CD8-positive, alpha-beta memory T cell (primary cell): ENCODE data around the gene EFCAB6. TPM values are rescaled to one million over a fixed set of nuclear protein-coding genes. Genes with fewer than 3 reads are reported as not detected.

ENCODE experiments used
- CTCF ChIA-PET: fragments of 350-600 bp; sonication (Branson Sonifier 250); formaldehyde crosslinking; loops from one replicate; lab custom pipeline; 2021; ENCODE audit warnings: antibody characterized with exemption; lab: Charles Lee
- POLR2A ChIA-PET: fragments of 350-600 bp; sonication (Branson Sonifier 250); formaldehyde crosslinking; loops from one replicate; lab custom pipeline; 2021; ENCODE audit warnings: antibody characterized with exemption; lab: Charles Lee
- DNase-seq, 5 donors: peaks; one replicate each; pipeline versions ENCODE4 v3.0.0 to v3.0.0-alpha.2; 2020 to 2022; ENCODE audit warnings: mixed read lengths in 1 of 5
- H3K27ac ChIP-seq: one replicate; pipeline ENCODE4 v1.7.0; 2013; ENCODE audit warnings: low read depth, mild to moderate bottlenecking, low read length, moderate library complexity
- H3K27me3 ChIP-seq: 2 replicates; pipeline ENCODE4 v1.7.0; 2013; ENCODE audit warnings: low read length, mild to moderate bottlenecking; ENCODE audit not compliant: insufficient read depth, poor library complexity, severe bottlenecking
- H3K36me3 ChIP-seq: 2 replicates; pipeline ENCODE4 v1.7.0; 2013; ENCODE audit warnings: mild to moderate bottlenecking, low read length, moderate library complexity; ENCODE audit not compliant: insufficient read depth
- H3K4me1 ChIP-seq: 2 replicates; pipeline ENCODE4 v1.7.0; 2013; ENCODE audit warnings: mild to moderate bottlenecking, low read length, moderate library complexity; ENCODE audit not compliant: insufficient read depth
- H3K4me3 ChIP-seq: 2 replicates; pipeline ENCODE4 v1.7.0; 2013; ENCODE audit warnings: mild to moderate bottlenecking, low read length
- H3K9me3 ChIP-seq: 2 replicates; pipeline ENCODE4 v1.7.0; 2013; ENCODE audit warnings: mild to moderate bottlenecking, low read length
- H3K27ac Mint-ChIP-seq, 8 donors: one replicate each; pipeline ENCODE4 v1.8.0; 2020 to 2021; ENCODE audit warnings: mixed read lengths in 8 of 8, mild to moderate bottlenecking in 6 of 8, inconsistent platforms in 3 of 8, moderate library complexity in 3 of 8
- H3K27me3 Mint-ChIP-seq, 2 donors: one replicate each; pipeline ENCODE4 v1.8.0; 2020 to 2021; ENCODE audit warnings: mixed read lengths in 2 of 2, mild to moderate bottlenecking in 1 of 2, moderate library complexity in 1 of 2
- H3K36me3 Mint-ChIP-seq, 3 donors: one replicate each; pipeline ENCODE4 v1.8.0; 2020 to 2021; ENCODE audit warnings: mixed read lengths in 3 of 3, inconsistent platforms in 1 of 3, mild to moderate bottlenecking in 1 of 3
- H3K4me1 Mint-ChIP-seq, 3 donors: one replicate each; pipeline ENCODE4 v1.8.0; 2020 to 2021; ENCODE audit warnings: mixed read lengths in 3 of 3, inconsistent platforms in 1 of 3, mild to moderate bottlenecking in 1 of 3
- H3K4me3 Mint-ChIP-seq, 7 donors: one replicate each; pipeline ENCODE4 v1.8.0; 2020 to 2021; ENCODE audit warnings: mixed read lengths in 7 of 7, mild to moderate bottlenecking in 6 of 7, moderate library complexity in 4 of 7, inconsistent platforms in 2 of 7
- H3K9me3 Mint-ChIP-seq, 5 donors: one replicate each; pipeline ENCODE4 v1.8.0; 2020 to 2022; ENCODE audit warnings: mixed read lengths in 5 of 5, mild to moderate bottlenecking in 3 of 5, moderate library complexity in 2 of 5, inconsistent platforms in 1 of 5
- polyA plus RNA-seq: library from polyadenylated mRNA; unstranded; fragments of 300-500 nt; fragmentation: Illumina TruSeq; gene quantifications from one replicate; pipeline ENCODE4 v1.2.3, GENCODE V29; 2021
- total RNA-seq, 2 experiments: library from RNA; stranded (reverse); gene quantifications; one replicate each; pipeline ENCODE4 v1.2.3, GENCODE V29; 2021

EFCAB6 gene
- total and polyA plus RNA-seq, 3 experiments from 2014 or later: 0.22 to 0.72 (median 0.64) TPM

GRCh38 chr22:43749473-43749872 lies 62.6 kb downstream of the EFCAB6 start:
- no peak for DNase-seq
- H3K27me3 ChIP-seq: no peaks in the 10 kb centered on the region
- H3K9me3 ChIP-seq: no peaks in the 10 kb centered on the region
- no peaks in the 10 kb centered on the region for H3K4me1 ChIP-seq
- POLR2A ChIA-PET: no interaction called here
- H3K27ac ChIP-seq: no peak overlapping the region
- no peaks in the 10 kb centered on the region for H3K36me3 Mint-ChIP-seq
- H3K36me3 ChIP-seq: no peaks in the 10 kb centered on the region
- no peaks in the 10 kb centered on the region for H3K9me3 Mint-ChIP-seq
- peaks cover 8 to 54% of the 10 kb centered on the region in 2 donors for H3K27me3 Mint-ChIP-seq
- CTCF ChIA-PET: no interaction called here
- no peak overlapping the region for H3K4me3 Mint-ChIP-seq
- no peak overlapping the region for H3K4me3 ChIP-seq
- no peak overlapping the region for H3K27ac Mint-ChIP-seq
- H3K4me1 Mint-ChIP-seq: no peaks in the 10 kb centered on the region

- CTCF ChIA-PET: no interaction called here
These were observed 64.2 kb downstream of the EFCAB6 start for GRCh38 chr22:43747877-43748276.

GRCh38 chr22:43747058-43747457 lies 65.0 kb downstream of the EFCAB6 start:
- ChIA-PET POLR2A (no interaction called here), CTCF (no interaction called here)
- H3K4me1 ChIP-seq: no peaks in the 10 kb centered on the region
- H3K4me3 ChIP-seq: no peak overlapping the region
- no peaks in the 10 kb centered on the region for H3K9me3 ChIP-seq
- Mint-ChIP-seq H3K4me3 (no peak overlapping the region), H3K4me1 (no peaks in the 10 kb centered on the region), H3K27me3 (peaks cover 9 to 53% of the 10 kb centered on the region in 2 donors), H3K27ac (no peak overlapping the region), H3K9me3 (no peaks in the 10 kb centered on the region), H3K36me3 (peaks cover 0 to 2% (median 0%) of the 10 kb centered on the region in 3 donors)
- no peak for DNase-seq
- no peaks in the 10 kb centered on the region for H3K27me3 ChIP-seq
- H3K27ac ChIP-seq: no peak overlapping the region
- H3K36me3 ChIP-seq: no peaks in the 10 kb centered on the region

More at GRCh38 chr22:43747877-43748276, 64.2 kb downstream of the EFCAB6 start:
- no peaks in the 10 kb centered on the region for H3K27me3 ChIP-seq
- DNase-seq: no peak
- H3K27me3 Mint-ChIP-seq: peaks cover 9 to 60% of the 10 kb centered on the region in 2 donors
- H3K36me3 Mint-ChIP-seq: peaks cover 0 to 2% (median 0%) of the 10 kb centered on the region in 3 donors
- no peak overlapping the region for H3K27ac Mint-ChIP-seq
- H3K27ac ChIP-seq: no peak overlapping the region
- H3K9me3 Mint-ChIP-seq: no peaks in the 10 kb centered on the region
- no peaks in the 10 kb centered on the region for H3K4me1 ChIP-seq
- H3K4me1 Mint-ChIP-seq: no peaks in the 10 kb centered on the region
- POLR2A ChIA-PET: no interaction called here
- H3K9me3 ChIP-seq: no peaks in the 10 kb centered on the region
- H3K4me3 ChIP-seq: no peak overlapping the region
- H3K4me3 Mint-ChIP-seq: no peak overlapping the region
- H3K36me3 ChIP-seq: no peaks in the 10 kb centered on the region

- ChIA-PET POLR2A (no interaction called here), CTCF (no interaction called here)
- Histone ChIP-seq H3K36me3 (no peaks in the 10 kb centered on the region), H3K4me3 (no peak overlapping the region), H3K9me3 (no peaks in the 10 kb centered on the region), H3K27me3 (no peaks in the 10 kb centered on the region), H3K4me1 (no peaks in the 10 kb centered on the region), H3K27ac (no peak overlapping the region)
- H3K9me3 Mint-ChIP-seq: no peaks in the 10 kb centered on the region
- no peak overlapping the region for H3K4me3 Mint-ChIP-seq
- H3K27me3 Mint-ChIP-seq: peaks cover 8 to 44% of the 10 kb centered on the region in 2 donors
- H3K27ac Mint-ChIP-seq: no peak overlapping the region
- no peak for DNase-seq
- H3K4me1 Mint-ChIP-seq: no peaks in the 10 kb centered on the region
- peaks cover 0 to 2% (median 0%) of the 10 kb centered on the region in 3 donors for H3K36me3 Mint-ChIP-seq
These were observed 66.2 kb downstream of the EFCAB6 start for GRCh38 chr22:43745783-43746356.

- Mint-ChIP-seq H3K4me3 (no peak overlapping the region), H3K27ac (no peak overlapping the region), H3K36me3 (peaks cover 0 to 2% (median 0%) of the 10 kb centered on the region in 3 donors), H3K27me3 (peaks cover 8 to 44% of the 10 kb centered on the region in 2 donors), H3K9me3 (no peaks in the 10 kb centered on the region), H3K4me1 (no peaks in the 10 kb centered on the region)
- Histone ChIP-seq H3K27ac (no peak overlapping the region), H3K4me3 (no peak overlapping the region), H3K36me3 (no peaks in the 10 kb centered on the region), H3K4me1 (no peaks in the 10 kb centered on the region), H3K27me3 (no peaks in the 10 kb centered on the region), H3K9me3 (no peaks in the 10 kb centered on the region)
- POLR2A ChIA-PET: no interaction called here
- DNase-seq: no peak
- CTCF ChIA-PET: no interaction called here
These were observed 66.7 kb downstream of the EFCAB6 start for GRCh38 chr22:43745411-43745770.

- H3K36me3 Mint-ChIP-seq: peaks cover 0 to 2% (median 0%) of the 10 kb centered on the region in 3 donors
- CTCF ChIA-PET: no interaction called here
These were observed 67.2 kb downstream of the EFCAB6 start for GRCh38 chr22:43744700-43745410.

GRCh38 chr22:43743929-43744643 lies 68.0 kb downstream of the EFCAB6 start:
- H3K27ac ChIP-seq: no peak overlapping the region
- no peaks in the 10 kb centered on the region for H3K36me3 ChIP-seq
- H3K36me3 Mint-ChIP-seq: peaks cover 0 to 2% (median 0%) of the 10 kb centered on the region in 3 donors
- no peak overlapping the region for H3K4me3 Mint-ChIP-seq
- H3K9me3 ChIP-seq: no peaks in the 10 kb centered on the region
- CTCF ChIA-PET: no interaction called here
- no peaks in the 10 kb centered on the region for H3K4me1 ChIP-seq
- H3K27me3 ChIP-seq: no peaks in the 10 kb centered on the region
- H3K9me3 Mint-ChIP-seq: no peaks in the 10 kb centered on the region
- peaks cover 7 to 37% of the 10 kb centered on the region in 2 donors for H3K27me3 Mint-ChIP-seq
- H3K4me1 Mint-ChIP-seq: no peaks in the 10 kb centered on the region
- POLR2A ChIA-PET: no interaction called here
- no peak for DNase-seq
- no peak overlapping the region for H3K27ac Mint-ChIP-seq
- H3K4me3 ChIP-seq: no peak overlapping the region

More at GRCh38 chr22:43744700-43745410, 67.2 kb downstream of the EFCAB6 start:
- H3K27me3 Mint-ChIP-seq: peaks cover 8 to 41% of the 10 kb centered on the region in 2 donors
- Histone ChIP-seq H3K4me3 (no peak overlapping the region), H3K27me3 (no peaks in the 10 kb centered on the region), H3K36me3 (no peaks in the 10 kb centered on the region), H3K9me3 (no peaks in the 10 kb centered on the region), H3K27ac (no peak overlapping the region), H3K4me1 (no peaks in the 10 kb centered on the region)
- H3K4me1 Mint-ChIP-seq: no peaks in the 10 kb centered on the region
- no peak overlapping the region for H3K4me3 Mint-ChIP-seq
- no peak for DNase-seq
- H3K9me3 Mint-ChIP-seq: no peaks in the 10 kb centered on the region
- no peak overlapping the region for H3K27ac Mint-ChIP-seq
- POLR2A ChIA-PET: no interaction called here

- Mint-ChIP-seq H3K4me1 (no peaks in the 10 kb centered on the region), H3K4me3 (no peak overlapping the region), H3K36me3 (peaks cover 0 to 2% (median 0%) of the 10 kb centered on the region in 3 donors), H3K9me3 (no peaks in the 10 kb centered on the region), H3K27me3 (peaks cover 2 to 29% of the 10 kb centered on the region in 2 donors), H3K27ac (no peak overlapping the region)
- Histone ChIP-seq H3K9me3 (no peaks in the 10 kb centered on the region), H3K27me3 (no peaks in the 10 kb centered on the region), H3K27ac (no peak overlapping the region), H3K36me3 (no peaks in the 10 kb centered on the region), H3K4me3 (no peak overlapping the region), H3K4me1 (no peaks in the 10 kb centered on the region)
- ChIA-PET POLR2A (no interaction called here), CTCF (no interaction called here)
- DNase-seq: no peak
These were observed 69.0 kb downstream of the EFCAB6 start for GRCh38 chr22:43743131-43743530.
